ENCODE measurements around the gene CDK19.

The CDK19 gene

DNA sequence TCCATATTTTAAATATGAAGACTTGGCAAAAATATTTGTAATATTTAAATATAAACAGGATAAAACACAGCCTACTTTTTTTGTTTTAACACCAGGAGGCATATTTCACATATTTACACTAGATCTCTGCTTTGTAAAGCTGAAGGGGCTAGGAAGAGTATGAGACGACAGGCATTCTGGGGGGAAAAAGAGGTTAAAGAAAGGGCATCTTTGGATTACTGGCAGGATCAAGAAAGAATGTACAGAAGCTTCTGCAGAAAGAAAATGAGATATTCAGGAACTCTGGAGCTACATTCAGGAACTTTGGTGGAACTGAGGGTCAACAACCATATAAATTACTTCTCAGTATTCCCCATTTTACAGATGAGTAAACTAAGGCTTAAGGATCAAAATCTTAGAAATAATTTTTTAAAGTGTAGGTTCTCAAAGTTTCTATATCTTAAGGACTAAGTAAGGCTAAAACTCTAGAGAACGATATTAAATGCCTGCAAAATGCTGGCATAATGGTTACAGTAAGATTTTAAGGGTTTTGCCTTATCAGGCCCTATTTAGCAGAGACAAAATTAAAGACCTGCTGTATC, 156.5 kb downstream of the CDK19 start:
- DNase-seq = no peak

DNA sequence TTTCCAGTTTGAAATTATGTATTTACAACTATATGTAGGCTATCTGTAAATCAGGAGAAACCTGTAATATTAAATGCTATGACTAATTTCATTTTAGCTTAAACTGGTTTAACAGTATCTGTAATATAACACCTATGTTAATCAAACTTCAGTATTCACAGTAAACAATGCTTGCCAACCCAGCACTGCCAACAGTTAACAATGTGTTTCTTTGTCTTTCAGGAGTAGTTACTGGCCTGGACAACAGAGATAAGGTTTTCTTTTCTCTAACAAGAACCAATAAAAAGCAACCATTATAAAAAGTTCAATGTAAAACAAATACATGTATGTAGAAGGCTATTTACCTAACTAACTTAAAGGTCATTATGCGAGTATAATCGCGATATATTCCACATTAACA, 158.8 kb downstream of the CDK19 start:
- no peak for DNase-seq

DNA sequence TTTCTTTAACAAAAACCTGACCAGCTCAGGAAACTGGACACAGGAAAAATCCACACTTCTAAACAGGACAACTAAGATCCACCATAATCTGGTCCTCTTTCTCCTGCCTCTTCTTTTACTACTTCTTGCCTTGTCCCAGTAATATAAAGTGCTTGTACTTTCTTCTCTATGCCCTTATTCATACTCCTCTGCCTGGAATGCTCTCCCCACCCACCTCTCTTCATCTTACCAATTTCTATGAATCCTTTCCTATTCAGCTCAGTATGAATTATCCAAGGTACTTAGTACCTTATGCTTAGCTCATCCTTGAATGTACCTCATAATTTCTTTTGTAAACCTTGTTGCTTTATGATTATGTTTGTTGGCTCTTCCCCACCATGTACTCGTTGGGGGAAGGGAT, 159.4 kb downstream of the CDK19 start:
- no peak for DNase-seq

DNA sequence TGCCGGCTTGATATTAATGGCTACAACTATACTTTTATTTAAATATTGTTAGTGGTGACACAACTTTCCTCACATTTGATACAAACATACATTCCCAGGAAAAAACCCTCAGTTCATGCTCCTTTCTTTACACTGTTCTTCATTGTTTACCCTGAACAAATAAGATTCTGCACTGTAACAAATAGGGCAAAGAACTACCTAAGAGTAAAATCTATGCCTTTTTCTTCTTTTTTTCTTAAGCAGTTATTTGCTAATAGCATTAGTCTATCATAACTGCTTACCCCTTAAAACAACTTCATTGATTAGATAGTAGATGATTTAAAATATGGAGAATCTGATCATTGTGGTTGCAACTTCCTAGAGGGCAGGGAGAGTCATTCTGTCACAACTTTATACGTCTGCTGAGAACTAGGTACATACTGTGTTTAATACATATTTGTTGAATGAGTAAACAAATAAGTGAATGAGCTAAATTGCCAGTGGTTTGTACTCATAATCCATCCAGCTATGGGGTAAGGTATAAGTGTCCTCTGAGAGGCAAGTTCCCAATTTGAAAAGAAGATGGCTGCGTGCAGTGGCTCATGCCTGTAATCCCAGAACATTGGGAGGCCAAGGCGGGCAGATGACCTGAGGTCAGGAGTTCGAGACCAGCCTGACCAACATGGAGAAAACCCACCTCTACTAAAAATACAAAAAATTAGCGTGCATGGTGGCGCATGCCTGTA, 161.0 kb downstream of the CDK19 start:
- DNase-seq = no peak

DNA sequence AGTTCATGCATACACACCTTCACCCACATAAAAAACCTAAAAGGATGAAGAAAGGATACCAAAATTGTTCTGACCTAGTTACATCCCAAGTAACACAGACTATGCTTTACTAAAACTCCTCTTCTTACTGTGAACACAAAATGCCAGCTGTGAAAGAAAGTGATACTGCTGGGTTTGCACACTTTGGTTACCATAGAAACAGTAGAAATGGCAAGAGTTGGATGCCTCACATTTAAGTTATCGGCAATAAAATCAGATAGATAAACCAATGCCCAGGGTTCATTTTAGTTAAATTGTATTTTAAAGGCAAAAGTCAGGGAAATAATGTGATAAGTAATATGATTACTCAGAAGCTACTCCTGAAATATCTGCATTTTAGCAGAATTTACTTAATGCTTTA, 161.9 kb downstream of the CDK19 start:
- no peak for DNase-seq

DNA sequence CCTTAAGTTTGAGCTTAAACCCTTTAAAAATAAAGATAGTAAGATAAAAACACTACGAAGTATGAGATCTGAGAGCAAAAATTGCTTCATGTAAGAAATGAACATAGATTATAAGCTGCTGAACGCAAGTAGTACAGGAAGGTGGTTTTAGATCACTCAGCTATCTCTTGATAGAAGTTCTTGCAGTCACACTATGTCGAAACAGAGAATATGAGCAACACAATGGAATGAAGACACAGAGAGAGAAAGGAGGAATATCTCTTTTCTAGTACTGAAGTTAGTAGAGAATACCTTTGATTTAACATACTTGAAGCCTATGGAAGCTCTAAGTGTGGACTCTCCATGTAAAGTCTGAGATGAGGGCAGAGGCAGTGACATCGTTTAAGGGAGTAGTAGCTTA, 162.7 kb downstream of the CDK19 start:
- DNase-seq = no peak

DNA sequence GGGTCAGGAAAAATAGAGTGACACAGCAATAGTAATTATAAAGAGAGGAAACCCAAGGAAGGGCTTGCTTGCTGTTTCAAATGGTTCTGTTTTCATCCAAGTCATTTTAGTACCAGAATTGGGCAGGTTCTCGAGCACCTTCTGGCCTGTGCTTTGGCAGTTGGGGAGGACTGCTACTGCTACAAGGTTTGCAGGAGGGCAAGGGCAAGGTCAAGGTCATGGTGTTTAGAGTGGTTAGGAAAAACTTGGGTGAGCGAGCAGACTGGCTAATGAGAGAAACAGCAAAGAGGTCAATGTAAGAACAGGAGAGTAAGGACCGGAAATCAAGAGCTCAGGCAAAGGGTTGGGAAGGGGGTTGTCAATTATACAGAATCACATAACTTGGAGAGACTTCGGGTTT, 164.5 kb downstream of the CDK19 start:
- DNase-seq = no peak

DNA sequence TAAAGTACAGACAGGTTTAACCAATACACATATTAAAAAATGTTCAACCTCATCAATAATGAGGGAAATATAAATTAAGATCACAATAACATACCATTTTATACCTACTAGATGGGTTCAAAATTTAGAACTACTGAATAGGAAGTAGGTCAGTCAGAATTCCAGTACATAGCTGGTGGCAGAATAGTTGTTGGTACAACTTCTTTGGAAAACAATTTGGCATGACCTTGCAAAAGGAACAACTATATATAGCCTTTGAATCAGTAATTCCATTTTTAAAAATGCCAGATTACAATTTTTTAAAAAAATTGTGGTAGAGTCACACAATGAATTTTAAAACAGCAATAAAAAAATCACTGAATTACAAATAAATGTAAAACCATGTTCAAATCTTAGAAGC, 165.6 kb downstream of the CDK19 start:
- no peak for DNase-seq

DNA sequence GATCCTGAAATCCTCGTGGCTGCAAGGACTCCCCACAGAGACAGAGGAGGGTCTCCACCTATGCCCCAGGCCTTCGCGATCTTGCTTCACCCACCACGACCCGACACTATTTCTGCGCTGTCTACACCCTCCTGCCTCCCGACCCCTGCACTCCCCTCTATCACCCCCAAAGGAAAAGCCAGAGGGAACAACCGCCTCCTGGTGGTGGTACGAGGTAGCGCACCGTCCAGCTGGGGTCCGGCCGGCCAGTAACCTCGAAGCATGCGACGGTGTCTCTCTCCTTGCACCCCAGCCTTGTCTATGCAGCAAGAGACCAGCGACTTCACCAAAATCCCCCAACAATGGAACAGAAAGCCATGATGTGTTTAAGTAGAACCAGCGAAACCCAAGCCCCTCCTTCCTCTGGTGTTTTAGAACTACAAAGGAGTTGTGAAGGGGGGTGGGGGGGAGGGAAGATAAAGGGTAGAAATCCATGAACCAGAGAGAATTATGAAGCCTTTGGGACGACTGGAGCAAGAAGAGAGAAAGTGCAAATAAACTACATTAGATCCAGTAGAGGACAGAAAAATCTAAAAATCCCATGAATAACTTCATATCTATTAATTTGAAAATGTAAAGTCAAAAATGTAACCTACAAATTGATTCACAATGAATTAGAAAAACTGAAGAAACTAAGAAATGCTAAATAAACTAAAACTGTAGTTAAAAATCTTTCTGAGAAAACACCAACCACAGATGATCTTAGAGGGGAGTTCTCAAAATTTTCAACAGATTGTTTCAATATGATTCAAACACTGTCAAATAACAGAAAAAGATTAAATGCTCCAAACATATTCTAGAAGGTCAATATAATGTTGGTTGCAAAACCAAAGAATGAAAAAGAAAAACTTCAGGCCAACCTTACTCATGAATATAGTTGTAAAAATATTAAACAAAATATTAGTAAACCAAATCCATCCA, 168.0 kb downstream of the CDK19 start:
- DNase-seq = no peak

DNA sequence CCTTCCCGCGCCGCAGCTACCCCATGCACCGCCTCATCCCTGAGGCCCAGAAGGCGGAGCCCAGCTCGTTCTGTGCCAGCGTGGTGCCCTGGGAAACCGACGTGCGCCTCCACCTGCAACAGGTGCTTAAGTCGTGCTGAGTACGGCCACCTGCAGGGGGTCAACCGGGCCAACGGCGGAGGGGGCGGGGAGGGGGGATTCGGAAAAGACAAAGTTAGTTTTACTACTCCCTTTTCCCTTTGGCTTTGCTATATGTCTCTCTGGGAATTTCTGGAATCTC, 168.9 kb downstream of the CDK19 start:
- DNase-seq = no peak

DNA sequence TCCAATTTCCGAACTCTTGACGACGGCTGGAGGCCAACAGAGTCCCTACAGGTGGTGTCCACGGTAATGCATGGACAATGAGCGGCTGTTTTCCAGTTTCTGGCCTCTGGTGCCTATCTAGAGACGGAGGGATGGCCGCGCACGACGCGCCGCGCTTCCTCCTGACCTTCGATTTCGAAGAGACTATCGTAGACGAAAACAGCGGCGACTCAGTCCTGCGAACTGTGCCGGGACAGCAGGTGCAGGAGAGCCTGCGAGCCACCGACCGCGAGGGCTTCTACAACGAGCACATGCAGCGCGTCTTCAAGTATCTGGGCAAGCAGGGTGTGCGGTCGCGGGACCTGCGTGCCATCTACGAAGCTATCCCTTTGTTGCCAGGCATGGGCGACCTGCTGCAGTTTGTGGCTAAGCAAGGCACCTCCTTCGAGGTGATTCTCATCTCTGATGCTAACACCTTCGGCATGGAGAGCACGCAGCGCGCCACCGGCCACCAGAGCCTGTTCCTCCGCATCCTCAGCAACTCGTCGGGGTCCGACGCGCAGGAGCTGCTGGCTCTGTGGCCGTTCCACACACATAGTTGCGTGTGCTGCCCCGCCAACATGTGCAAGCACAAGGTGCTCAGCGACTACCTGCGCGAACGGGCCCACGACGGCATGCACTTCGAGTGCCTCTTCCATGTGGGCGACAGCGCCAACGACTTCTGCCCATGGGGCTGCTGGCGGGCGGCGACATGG, 169.4 kb downstream of the CDK19 start:
- DNase-seq = no peak

DNA sequence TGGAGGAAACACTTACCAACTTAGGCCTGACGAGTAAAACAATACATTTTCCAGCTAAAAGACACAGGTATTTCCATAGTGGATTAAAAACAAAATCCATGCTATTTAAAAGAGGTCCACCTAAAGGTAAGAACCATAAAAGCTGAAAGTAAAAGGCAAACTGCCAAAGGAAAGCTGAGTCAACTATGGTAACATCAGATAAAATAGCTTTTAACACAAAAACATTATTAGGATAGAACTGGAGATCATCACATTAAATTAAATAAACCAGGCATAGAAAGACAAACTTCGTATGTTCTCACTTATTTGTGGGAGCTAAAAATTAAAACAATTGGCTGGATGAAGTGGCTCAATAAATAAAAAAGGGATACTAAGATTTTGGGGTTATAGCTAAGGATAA, 172.1 kb downstream of the CDK19 start:
- no peak for DNase-seq

DNA sequence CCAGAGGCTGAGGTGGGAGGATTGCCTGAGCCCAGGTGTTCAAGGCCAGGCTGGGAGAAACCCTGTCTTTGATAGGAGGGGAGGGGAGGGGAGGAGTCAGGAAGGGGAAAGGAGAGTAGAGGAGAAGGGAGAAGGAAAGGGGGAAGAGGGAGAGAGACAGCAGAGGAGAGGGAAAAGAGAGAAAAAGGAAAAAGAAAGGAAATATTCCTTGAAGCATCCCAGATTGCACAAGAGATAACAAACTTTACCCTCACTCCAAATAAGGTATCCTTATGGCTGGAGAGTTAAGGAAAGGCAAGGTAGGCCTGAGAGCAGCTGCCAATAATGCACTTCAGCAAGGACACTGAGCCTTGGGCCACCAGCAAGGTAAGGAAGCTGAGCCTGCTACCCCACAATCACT, 172.6 kb downstream of the CDK19 start:
- no peak for DNase-seq

DNA sequence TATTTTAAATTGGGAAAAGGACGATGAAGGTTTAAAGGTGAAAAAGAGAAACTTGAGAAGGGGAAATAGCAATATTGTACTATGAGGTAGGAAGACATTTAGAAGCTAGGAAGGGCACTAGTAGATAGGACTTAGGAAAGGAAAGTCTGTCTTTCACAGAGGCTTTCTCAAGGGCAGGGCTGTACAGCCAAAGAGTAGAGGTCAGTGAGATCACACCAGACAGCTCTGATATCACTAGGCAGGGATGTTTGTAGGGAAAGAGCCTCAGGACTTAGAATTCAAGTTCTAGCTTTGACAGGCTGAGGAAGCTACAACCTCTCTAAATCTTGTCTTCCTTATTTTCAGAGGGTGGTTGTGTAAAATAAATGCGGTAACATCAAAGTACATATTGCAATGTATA, 178.5 kb downstream of the CDK19 start:
- DNase-seq = no peak

DNA sequence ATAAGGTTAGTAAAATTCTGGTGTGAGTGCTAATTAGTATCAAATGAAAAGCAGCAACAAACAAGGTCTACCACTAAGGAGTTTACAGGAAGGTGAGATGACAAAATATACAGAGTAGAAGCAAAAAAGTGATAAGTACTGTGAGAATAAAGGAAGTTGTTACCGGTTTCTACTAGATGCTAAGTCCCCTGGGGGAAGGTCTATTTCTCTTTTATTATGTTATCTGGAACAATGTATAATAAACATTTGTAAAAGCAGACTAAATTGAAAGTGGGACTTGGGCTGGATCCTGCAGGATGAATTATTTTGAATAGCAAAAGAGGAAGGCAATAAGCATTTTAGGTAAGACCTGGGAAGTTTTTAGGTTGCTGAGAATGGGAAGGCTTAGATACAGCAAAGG, 180.2 kb downstream of the CDK19 start:
- no peak for DNase-seq

DNA sequence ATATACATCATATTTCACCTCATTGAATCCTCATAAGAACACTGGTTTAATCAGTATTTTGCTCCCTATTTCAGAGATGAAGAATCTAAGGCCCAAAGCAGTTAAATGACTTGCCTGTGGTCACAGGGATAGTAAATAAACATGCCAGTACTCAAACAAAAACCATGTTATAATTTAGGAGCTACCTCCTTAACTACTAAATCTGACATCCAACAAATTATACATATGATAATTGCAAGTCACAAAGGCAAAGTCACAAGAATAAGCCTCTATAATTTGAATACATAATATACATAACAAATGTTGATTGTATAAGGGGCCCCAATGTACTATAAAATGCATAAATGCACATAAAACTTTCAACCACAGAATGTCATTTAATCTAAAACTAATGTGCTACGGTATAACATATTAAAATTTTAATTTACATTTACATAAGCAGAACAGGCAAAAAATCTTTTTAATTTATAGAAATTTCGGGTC, 181.5 kb downstream of the CDK19 start:
- no peak for DNase-seq

DNA sequence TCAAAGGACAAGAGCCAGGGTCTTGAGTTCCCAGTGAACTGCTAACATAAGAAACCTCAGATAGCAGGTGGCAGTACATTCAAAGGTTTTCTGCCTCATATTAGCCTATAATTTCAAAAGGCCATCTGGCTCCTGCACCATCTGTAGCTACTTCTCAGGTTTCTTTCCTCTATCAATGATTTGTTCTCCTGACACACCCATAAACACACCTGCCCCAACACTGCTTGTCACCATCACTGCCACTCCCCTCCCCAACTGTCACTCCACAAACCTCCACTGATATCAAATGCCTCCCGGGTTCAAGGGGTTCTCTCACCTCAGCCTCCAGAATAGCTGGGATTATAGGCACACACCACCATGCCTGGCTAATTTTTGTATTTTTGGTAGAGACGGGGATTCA, 186.1 kb downstream of the CDK19 start:
- no peak for DNase-seq

DNA sequence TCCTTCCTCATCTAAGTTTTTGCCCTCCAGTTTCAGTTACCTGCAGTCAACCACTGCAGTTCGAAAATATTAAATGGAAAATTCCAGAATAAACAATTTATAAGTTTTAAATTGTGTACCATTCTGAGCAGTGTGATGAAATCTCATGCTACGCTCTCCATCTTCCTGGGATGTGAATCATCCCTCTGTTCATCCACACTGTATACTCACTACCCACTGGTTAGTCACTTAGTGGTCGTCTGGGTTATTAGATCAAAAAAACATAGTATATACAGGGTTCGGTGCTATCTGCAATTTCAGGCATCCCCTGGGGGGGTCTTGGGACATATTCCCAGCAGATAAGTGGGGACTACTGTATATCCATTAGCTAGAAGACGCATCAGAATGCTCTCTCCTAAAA, 186.9 kb downstream of the CDK19 start:
- DNase-seq = no peak

DNA sequence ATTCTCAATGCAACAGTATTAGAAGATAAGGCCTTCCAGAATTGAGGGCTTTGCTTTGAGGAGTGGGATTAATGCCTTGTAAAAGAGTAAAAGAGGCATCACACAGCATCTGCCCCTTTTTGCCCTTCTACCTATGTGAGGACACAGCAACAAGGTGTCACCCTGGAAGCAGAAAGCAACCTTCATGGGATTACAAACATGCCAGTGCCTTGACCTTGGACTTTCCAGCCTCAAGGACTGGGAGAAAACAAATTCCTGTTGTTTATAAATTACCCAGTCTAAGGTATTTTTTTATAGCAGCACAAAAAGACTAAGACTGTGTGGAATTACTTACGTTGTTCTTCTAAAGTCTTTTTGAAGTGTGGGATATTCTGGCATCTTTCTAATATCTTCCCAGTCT, 188.8 kb downstream of the CDK19 start:
- no peak for DNase-seq

DNA sequence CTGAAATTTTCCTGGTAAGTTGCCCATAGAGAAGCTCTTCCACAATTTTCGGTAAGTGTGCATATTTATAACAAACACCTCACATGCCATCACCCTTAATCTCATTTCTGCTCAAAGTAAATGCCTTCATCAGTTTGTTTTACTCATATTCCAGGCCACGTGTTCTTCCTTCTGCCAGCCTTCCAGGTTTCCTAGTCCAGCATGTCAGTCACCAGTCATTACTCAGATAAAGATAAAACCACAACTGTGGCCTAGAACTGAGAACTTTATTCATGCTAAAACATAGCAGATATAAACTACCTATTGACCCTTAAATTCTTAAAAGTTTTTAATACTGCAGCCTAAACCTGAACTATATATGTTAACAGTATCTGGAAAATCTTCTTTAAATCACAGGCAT, 189.4 kb downstream of the CDK19 start:
- no peak for DNase-seq

DNA sequence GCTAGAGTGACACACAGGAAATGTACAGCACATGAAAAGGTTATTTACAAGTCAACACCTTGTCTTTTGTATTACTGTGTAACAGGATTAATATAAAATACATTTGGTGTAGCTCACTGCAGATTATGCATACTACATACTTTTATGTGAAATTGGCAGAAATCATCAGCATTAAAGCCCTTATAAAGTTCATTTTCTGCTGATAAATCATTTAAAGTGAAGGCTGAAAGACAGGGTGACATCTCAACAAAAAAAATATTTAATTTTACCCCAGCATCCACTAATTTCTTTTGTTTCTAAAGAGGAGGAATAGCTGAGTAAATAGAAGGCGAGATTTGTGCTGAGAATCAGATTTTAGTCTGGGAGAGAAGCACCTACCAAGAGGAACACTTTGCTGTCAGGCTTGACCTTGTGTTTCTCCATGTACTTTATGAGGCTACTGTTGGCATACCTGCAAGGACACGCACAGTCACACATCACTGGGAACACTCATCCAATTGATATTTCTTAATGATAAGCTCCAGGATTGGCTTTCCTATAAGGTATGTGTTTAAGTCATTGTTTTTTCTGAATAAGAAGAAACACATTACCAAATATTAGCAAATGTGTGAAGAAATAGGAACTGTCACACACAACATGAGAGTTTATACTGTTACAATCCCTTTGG, 192.2 kb downstream of the CDK19 start:
- DNase-seq = no peak

DNA sequence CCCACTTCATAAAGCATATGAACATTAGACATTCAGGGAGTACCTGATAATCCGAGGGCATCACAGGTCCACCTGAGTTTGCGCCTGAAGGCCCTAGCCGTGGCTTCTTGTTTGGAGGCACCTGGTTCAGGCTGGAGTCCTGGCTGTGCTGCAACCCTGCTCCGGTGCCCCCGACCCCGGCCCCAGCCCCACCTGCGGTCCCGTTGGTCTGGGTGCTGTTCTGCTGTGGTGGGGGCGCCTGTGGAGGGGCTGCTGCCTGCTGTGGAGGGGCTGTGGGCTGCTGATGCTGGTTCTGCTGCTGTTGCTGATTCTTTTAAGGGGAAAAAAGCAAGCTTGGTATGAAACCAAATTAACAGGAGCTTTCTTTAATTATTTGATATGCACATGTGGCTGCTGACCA, 194.2 kb downstream of the CDK19 start:
- DNase-seq = no peak
